CD4-positive, alpha-beta T cell treated with Interleukin-17A for 1 hour (primary cell): ENCODE measurements around the gene SLC15A1.
"Not testable (repeated sequence)": the region's sequence is repeated elsewhere in the genome, so short reads cannot be mapped to it uniquely, and the experiment has no call there.

Source experiments
- DNase-seq: peaks from one replicate; pipeline ENCODE4 v3.0.0-alpha.2; 2020

Gene SLC15A1

GRCh38 chr13:98780451-98780850, 28.0 kb upstream of the SLC15A1 start:
- no peak for DNase-seq

- no peak for DNase-seq
Observed at GRCh38 chr13:98779695-98780094, 27.2 kb upstream of the SLC15A1 start.

- no peak for DNase-seq
Observed at GRCh38 chr13:98778749-98779148, 26.3 kb upstream of the SLC15A1 start.

- DNase-seq, result no peak
Observed at GRCh38 chr13:98776644-98777043, 24.2 kb upstream of the SLC15A1 start.

- DNase-seq, result no peak
Observed at GRCh38 chr13:98775844-98776598, 23.5 kb upstream of the SLC15A1 start.

GRCh38 chr13:98775386-98775785, 22.9 kb upstream of the SLC15A1 start:
- no peak for DNase-seq

DNA sequence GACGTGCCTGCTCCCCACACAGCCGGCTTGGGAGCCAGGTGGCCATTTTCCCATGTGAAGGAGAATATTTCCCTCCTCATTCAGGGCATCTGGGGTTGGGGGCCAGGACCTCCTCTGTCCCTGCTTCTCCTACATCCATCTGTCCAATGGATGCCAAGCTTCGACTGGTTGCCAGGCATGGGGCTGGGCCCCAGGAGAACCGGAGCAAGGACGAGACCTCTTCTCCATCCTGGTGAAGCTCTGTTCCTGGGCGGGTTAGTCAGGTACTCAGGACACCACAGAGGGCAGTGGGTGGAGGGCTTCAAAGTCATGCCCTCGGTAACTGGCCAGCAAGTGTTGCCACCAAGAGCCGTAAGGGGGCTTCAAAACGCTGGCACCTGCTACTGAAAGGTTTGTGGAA, 22.3 kb upstream of the SLC15A1 start:
- DNase-seq, result no peak

DNA sequence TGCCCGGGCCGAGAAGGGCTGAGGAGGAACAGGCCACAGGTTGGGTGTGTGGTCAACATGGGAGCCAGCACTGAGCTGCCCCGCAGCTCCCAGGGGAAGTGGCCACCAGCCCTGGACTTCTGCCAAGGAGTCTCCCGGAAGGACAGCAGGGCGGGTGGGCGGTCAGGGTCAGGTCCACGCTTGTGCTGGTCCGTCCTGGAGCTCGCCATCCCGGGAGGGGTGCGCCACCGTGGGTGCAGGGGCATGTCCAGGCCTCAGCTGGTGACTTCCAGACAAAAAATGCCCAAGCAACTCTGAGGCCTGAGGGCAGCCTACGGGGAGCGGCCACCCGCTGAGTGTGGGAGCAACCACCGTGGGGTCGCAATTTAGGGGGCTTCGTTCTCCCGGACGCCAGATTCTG, 21.4 kb upstream of the SLC15A1 start:
- no peak for DNase-seq

GRCh38 chr13:98772794-98773452, 20.5 kb upstream of the SLC15A1 start:
- no peak for DNase-seq

DNA sequence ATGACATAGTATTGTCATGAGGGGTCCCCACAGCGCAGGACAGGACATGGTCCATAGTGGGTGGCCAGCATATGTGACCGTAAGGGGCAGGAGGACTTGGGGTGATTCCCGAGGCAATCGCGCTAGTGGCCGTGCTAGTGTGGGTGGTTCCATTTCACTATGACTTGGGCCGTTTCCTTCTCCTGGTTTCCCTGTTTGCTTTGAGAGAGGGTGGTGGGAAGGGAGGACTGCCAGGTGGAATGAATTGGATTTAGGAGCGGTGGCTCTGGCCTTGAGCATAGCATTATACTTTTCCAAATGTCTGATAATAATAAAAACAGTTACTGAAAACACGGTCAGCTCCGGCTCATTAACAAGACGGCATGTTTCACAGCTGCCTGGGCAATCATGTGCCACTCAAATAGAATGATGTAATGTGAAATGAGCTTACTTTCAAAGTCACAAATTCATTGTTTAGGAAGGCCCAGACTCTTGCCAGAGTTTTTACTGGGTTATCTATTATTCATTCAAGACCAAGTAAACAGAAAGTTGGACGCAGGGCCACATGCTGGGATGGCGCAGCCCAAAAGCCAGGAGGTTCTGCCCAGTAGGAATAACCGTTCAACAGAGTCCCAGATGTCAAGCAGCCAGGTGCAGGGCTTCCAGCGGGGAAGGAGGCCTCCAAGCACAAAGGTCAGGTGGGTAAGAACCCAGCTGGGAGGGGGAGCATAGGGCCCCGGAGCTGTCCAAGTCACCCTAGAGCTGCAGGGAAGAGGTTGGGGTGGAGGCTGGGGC, 19.6 kb upstream of the SLC15A1 start:
- no peak for DNase-seq

DNA sequence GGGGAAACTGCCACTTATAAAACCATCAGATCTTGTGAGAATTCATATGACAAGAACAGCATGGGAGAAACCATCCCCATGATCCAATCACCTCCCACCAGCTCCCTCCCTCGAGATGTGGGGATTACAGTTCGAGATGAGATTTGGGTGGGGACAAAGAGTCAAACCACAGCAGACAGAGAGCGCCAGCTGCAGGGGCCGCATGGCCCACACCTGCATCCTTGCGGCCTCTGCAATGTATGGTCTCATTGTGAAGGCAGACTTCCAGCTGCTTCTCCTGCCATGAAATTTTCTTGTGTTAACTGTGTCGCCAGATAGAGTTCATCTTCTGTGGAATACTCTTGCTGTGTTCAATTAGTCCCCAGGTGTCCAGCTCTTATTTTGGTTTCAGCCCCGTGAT, 17.3 kb upstream of the SLC15A1 start:
- no peak for DNase-seq

DNA sequence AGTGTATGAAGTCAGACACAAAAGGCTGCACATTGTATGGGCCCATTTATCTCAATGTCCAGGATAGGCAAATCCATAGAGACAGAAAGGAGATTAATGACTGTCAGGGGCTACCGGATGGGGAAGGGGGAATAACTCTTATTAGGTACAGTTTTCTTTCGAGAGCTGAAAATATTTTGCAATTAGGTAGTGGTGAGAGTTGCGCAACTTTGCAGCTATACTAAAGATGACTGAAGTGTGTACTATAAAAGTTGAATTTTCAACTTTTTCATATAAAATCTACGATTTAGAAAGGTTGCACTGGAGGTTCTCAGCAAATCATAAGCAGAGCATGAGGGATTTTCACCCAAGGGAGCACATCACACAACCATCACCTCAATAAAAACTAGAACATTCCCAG, 16.1 kb upstream of the SLC15A1 start:
- DNase-seq, result no peak

DNA sequence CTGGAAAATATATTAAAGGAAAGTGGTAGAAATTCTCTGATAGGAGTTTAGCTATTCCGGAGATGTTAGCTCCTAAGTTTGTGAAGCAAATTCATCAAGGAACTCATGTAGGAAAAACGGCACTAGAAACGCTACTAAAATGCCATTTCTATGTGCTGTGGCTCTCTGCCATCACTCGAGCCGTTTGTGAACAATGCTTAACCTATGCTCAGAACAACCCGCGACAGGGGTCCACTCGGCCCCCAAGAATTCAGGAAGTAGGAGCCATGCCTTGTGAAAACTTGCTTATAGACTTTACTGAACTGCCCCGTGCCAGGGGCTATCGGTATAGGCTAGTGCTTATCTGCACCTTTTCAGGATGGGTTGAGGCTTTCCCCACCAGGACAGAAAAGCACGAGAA, 14.2 kb upstream of the SLC15A1 start:
- DNase-seq, result no peak

DNA sequence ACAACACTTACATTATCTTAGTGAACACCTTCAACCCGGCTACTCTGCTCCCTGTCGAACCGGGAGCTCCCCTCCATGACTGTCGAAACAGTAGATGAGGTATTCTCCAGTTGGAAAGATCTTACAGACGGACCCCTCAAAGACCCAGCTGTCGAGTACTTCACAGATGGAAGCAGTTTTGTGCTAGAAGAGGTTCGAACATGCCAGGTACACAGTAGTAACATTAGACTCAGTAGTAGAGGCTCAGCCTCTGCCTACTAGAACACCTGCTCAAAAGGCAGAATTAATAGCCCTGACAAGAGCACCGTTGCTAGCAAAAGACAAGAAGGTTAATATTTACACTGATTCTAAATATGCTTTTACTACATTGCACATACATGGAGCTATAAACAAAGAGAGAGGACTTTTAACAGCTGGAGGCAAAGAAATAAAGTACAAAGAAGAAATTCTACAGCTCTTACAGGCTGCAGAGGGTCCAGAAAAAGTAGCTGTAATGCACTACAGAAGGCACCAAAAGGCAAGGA, 13.6 kb upstream of the SLC15A1 start:
- no peak for DNase-seq

DNA sequence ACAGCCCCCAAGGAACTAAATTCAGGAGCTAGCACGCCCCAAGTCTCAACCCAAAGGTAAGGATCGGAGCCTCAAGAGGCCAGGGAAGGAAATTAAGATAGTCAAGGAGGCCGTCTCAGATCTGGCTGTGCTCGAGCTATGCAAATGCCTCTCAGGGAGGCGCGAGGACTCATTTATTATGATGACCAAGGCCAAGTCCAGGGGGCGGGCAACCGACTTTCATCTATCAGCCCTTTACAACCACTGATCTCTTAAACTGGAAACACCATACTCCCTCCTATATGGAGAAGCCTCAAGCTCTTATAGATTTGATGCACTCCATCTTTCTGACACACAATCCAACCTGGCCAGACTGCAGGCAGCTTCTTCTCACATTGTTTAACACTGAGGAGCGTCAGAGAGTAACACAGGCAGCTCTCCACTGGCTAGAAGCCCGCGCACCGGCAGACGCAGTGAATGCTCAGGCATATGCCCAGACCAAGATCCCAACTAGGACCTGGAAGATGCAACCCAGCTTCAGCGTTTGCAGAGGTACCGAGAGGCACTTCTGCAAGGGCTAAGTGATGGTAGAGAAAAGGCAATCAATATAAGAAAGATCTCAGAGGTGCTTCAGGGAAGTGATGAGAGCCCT, 9.6 kb upstream of the SLC15A1 start:
- no peak for DNase-seq

- DNase-seq, result no peak
Observed at GRCh38 chr13:98761126-98761985, 8.9 kb upstream of the SLC15A1 start.

GRCh38 chr13:98755729-98756128, 3.3 kb upstream of the SLC15A1 start:
- DNase-seq, result no peak

GRCh38 chr13:98755116-98755515, 2.6 kb upstream of the SLC15A1 start:
- DNase-seq, result no peak

DNA sequence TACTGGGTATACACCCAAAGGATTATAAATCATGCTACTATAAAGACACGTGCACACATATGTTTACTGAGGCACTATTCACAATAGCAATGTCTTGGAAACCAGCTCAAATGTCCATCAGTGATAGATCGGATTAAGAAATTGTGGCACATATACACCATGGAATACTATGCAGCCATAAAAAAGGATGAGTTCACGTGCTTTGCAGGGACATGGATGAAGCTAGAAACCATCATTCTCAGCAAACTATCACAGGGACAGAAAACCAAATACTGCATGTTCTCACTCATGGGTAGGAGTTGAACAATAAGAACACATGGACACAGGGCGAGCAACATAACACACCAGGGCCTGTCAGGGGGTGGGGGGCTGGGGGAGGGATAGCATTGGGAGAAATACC, 2.0 kb upstream of the SLC15A1 start:
- not testable (repeated sequence) for DNase-seq

DNA sequence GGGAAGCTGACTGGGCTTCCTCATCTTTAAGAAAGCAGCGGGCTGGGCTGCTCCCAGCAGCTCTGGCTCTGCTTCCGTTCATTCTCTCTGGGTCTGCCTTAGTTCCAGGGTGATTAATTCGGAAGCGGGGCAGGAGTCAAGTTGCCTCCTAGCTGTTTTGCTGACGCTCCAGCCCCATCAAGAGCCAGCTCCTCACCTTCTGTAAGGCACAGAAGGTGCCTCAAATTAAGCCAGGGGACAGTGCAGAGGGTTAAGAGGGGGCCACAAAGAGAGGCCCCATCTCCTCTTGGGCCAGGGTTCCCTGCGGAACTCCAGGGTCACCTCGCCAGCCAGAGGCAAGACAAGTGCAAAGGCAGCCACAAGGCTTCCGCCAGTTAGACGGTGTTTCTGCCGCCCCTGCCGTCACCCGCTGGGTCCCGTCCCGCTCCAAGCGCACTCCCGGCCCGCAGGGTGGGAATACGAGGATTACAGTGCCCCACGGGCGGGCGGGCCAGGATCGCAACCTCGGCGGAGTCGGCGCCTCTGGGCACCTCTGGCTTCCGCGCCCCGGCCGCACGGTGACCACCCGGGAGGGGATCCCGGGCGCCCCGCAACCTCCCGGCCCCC, 508 bp downstream of the SLC15A1 start:
- no peak for DNase-seq

DNA sequence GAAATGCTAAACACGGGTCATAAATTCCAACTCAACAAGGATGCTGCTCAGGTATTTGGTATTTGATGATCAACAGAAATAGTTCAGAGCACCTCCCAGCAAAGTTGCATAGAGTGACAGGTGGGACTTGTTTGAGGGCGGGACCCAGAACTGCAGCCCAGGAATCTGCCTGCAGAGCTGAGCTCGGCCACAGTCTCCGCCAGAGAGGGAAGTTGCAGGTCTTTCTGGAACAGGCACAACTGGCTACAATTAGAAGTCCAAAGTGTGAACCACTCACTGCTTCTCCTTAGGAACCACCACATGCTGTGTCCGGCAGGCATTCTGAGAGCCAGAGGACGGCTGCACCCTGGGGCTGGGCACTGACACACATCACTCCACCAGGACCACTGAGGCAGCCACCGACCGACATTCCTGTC, 1.1 kb downstream of the SLC15A1 start:
- no peak for DNase-seq

DNA sequence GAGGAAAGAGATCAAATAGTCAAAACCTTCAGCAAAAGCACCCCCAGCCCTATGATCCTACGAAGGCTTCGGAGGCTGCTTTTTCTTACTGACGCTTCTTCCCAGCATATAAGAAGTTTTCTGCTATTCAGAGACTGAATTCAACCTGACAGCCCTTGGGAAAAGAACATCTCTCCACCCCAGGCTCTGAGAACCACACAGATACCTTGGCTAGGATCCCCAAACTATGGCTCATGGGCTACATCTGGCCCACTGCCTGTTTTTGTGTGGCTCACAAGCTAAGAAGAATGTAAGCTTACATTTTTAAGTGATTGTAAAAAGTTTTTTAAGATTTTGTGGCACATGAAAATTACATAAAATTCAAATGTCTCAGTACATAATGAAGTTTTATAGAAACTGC, 3.0 kb downstream of the SLC15A1 start:
- no peak for DNase-seq
